ENCODE measurements around the gene SLC19A1.

- TF ChIP-seq CTCF (IDR thresholded peaks at IDR 0.05), result no peak
- no peak for TF ChIP-seq POLR2A (IDR thresholded peaks at IDR 0.05)
Measured at GRCh38 chr21:45454926-45455673, 87.1 kb downstream of the SLC19A1 start.

Measured in Peyer's patch (tissue), 4 donors.